LNCAP (cell line): ENCODE data around the gene SEZ6L.

ENCODE experiments used
- TF ChIP-seq, protein P1 (sequence below): fragments of 450-650 bp; IDR thresholded peaks from 2 replicates; pipeline ENCODE4 v1.5.1; 2017; ENCODE audit warnings: mild to moderate bottlenecking

Gene SEZ6L

DNA sequence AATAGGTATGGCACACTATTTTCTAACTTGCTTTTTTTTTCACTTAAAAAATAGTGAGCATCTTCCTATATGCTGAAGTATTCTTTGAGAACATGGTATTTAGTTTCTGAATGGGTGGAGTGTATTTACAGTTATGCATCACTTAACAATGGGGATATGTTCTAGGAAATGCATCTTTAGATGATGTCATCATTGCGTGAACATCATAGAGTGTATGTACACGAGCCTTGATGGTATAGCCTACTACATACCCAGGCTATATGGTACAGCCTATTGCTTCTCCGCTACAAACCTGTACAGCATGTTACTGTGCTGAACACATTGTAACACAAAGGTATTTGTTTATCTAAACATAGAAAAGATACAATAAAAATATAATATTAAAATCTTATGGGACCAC lies 135.5 kb downstream of the SEZ6L start:
- TF ChIP-seq, protein P1, sequence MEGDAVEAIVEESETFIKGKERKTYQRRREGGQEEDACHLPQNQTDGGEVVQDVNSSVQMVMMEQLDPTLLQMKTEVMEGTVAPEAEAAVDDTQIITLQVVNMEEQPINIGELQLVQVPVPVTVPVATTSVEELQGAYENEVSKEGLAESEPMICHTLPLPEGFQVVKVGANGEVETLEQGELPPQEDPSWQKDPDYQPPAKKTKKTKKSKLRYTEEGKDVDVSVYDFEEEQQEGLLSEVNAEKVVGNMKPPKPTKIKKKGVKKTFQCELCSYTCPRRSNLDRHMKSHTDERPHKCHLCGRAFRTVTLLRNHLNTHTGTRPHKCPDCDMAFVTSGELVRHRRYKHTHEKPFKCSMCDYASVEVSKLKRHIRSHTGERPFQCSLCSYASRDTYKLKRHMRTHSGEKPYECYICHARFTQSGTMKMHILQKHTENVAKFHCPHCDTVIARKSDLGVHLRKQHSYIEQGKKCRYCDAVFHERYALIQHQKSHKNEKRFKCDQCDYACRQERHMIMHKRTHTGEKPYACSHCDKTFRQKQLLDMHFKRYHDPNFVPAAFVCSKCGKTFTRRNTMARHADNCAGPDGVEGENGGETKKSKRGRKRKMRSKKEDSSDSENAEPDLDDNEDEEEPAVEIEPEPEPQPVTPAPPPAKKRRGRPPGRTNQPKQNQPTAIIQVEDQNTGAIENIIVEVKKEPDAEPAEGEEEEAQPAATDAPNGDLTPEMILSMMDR, result no peak

DNA sequence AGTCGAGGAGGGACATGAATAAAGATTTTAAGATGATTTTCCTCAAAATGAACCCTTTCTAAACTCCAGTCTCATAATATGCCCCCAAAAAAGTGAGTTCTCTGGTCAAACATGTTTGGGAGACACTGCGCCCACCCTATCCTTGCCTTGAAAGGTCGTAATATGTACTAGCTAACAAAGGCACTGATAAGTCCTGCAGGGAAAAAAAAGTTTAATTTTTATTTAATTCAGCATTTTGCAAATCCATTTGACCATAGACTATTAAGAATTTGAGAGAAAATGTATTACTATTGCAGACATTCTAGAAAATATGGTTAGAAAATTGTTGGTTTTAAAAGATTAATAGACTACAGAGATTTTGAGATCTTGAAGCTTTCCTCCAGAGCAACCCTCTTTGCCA lies 139.2 kb downstream of the SEZ6L start:
- TF ChIP-seq, protein P1, result no peak

- TF ChIP-seq, protein P1, result no peak
Measured at GRCh38 chr22:26310616-26311015, 141.4 kb downstream of the SEZ6L start.

DNA sequence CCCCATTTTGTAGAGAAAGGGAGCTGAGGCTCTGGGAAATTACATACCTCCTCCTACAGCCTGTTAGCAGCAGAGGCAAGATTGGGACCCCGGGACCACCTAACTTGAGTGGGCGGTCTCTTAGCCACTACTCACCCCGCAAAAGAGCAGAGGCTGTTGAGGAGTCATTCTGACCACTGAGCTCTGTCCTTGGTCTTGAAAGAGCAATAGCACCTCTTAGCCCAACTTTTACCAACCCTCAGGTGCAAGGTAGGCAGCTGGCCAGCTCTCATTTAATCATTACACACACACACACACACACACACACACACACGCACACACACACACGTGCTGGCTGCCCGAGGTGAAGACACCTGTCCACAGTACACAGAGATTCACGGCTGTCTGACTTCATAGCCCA lies 144.0 kb downstream of the SEZ6L start:
- TF ChIP-seq, protein P1, result no peak

DNA sequence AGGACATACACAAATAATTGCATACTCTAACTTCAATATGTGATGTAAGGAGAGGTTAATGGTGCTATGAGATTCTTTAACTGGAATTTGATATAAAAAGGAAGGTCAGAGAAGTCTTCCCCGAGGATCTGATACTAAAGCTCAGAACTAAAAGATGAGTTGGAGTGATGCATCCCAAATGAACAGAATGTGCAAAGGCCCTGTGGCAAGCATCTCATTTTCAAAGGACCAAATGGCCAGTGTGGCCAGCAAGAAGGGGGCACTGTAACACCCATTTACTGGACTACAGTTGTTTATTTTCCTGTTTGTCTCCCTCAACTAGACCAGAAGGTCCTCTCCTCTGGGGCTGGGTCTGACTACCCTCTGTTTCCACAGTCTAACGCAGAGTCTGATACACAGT lies 144.9 kb downstream of the SEZ6L start:
- TF ChIP-seq, protein P1, result no peak

- TF ChIP-seq, protein P1, result no peak
Measured at GRCh38 chr22:26314656-26315055, 145.4 kb downstream of the SEZ6L start.

DNA sequence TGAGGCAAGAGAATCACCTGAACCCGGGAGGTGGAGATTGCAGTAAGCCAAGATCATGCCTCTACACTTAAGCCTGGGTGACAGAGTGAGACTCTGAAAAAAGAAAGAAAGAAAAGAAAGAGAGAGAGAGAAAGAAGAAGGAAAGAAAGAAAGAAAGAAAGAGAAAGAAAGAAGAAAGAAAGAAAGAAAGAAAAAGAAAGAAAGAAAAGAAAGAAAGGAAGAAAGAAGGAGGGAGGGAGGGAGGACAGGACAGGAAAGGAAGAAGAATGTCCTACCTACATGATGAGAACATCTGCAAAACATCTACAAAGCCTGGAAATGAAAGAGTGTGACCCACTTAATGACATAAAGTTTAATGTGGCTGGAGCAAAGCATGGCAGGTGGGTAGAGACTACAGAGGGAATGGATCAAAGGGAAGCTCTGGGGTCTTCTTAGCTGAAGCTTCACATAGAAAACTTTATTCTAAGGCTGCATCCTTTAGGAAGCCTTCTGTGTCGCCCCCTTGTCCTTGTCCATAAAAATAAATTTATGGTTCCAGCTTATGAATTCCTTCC lies 147.5 kb downstream of the SEZ6L start:
- TF ChIP-seq, protein P1, result no peak

- TF ChIP-seq, protein P1, result no peak
Measured at GRCh38 chr22:26318975-26319374, 149.7 kb downstream of the SEZ6L start.
